H1 (cell line): ENCODE data around the gene MEI1. TPM values are rescaled to one million over a fixed set of nuclear protein-coding genes. Genes with fewer than 3 reads are reported as not detected.

ENCODE experiments used
- CTCF ChIA-PET: fragments of 300-600 bp; sonication (Branson Sonifier 250); formaldehyde crosslinking; loops from one replicate; lab custom pipeline; 2021; ENCODE audit not compliant: partially characterized antibody; lab: Charles Lee
- POLR2A ChIA-PET: fragments of 300-600 bp; sonication (Branson Sonifier 250); formaldehyde crosslinking; loops from one replicate; lab custom pipeline; 2021; ENCODE audit warnings: inconsistent platforms; ENCODE audit not compliant: partially characterized antibody; lab: Charles Lee
- DNase-seq, 2 experiments: peaks; one replicate each; pipeline versions ENCODE4 v3.0.0 to v3.0.0-alpha.2; 2010 to 2022; ENCODE audit warnings: low spot score in 2 of 2, low read depth in 1 of 2, mixed read lengths in 1 of 2
- FAIRE-seq: peaks from 2 replicates; lab custom pipeline; 2011; peaks lifted over from hg19 to GRCh38; lab: Jason Lieb, UNC
- H2AFZ ChIP-seq: 2 replicates; pipeline ENCODE4 v1.8.1; 2012; ENCODE audit warnings: low read length, inconsistent platforms
- H2AK5ac ChIP-seq: 2 replicates; pipeline ENCODE4 v1.6.1; 2013; ENCODE audit warnings: low read depth, low read length
- H2BK120ac ChIP-seq: replicated peaks from 2 replicates; pipeline ENCODE3; 2013; ENCODE audit warnings: low read depth, low read length, inconsistent platforms
- H2BK12ac ChIP-seq: 2 replicates; pipeline ENCODE4 v1.6.1; 2013; ENCODE audit warnings: low read depth, low read length
- H2BK15ac ChIP-seq: 2 replicates; pipeline ENCODE4 v1.6.1; 2013; ENCODE audit warnings: low read length
- H2BK20ac ChIP-seq: 2 replicates; pipeline ENCODE4 v1.6.1; 2013; ENCODE audit warnings: low read length
- H2BK5ac ChIP-seq: 2 replicates; pipeline ENCODE4 v1.6.1; 2013; ENCODE audit warnings: low read depth, low read length
- H3K14ac ChIP-seq: 2 replicates; pipeline ENCODE4 v1.6.1; 2013; ENCODE audit warnings: inconsistent platforms; ENCODE audit not compliant: insufficient read length
- H3K18ac ChIP-seq: 2 replicates; pipeline ENCODE4 v1.6.1; 2013; ENCODE audit warnings: low read length; ENCODE audit errors: extremely low read depth
- H3K23ac ChIP-seq: 2 replicates; pipeline ENCODE4 v1.6.1; 2013; ENCODE audit warnings: inconsistent platforms; ENCODE audit not compliant: insufficient read length
- H3K23me2 ChIP-seq: 2 replicates; pipeline ENCODE4 v1.6.1; 2013; ENCODE audit warnings: low read depth, low read length
- H3K27ac ChIP-seq: 2 replicates; pipeline ENCODE4 v1.6.1; 2011; ENCODE audit warnings: low read depth, low read length, inconsistent platforms
- H3K27me3 ChIP-seq, 4 experiments: replicated peaks in 1 of 4; 1 replicate in 1 of 4; 2 replicates in 3 of 4; pipeline versions ENCODE4 v1.6.1 to v1.8.1; 2011 to 2013; ENCODE audit warnings: low read length in 3 of 4, mild to moderate bottlenecking in 3 of 4, inconsistent platforms in 2 of 4, mixed read lengths in 2 of 4, moderate library complexity in 1 of 4; ENCODE audit not compliant: control insufficient read depth in 3 of 4, insufficient read depth in 3 of 4; ENCODE audit errors: extremely low read depth in 1 of 4
- H3K36me3 ChIP-seq, 4 experiments: 2 replicates each; pipeline versions ENCODE4 v1.6.1 to v1.8.1; 2011 to 2013; ENCODE audit warnings: mild to moderate bottlenecking in 4 of 4, low read length in 3 of 4, moderate library complexity in 2 of 4, control low read depth in 1 of 4, inconsistent platforms in 1 of 4; ENCODE audit not compliant: insufficient read depth in 4 of 4, control insufficient read depth in 2 of 4
- H3K4ac ChIP-seq: replicated peaks from 2 replicates; pipeline ENCODE3; 2013; ENCODE audit warnings: low read length, low read depth, mixed read lengths, inconsistent platforms; ENCODE audit not compliant: insufficient read length
- H3K4me1 ChIP-seq, 4 experiments: replicated peaks in 1 of 4; 1 replicate in 1 of 4; 2 replicates in 3 of 4; pipeline versions ENCODE4 v1.6.1 to v1.8.1; 2011 to 2013; ENCODE audit warnings: low read length in 3 of 4, inconsistent platforms in 2 of 4, mixed read lengths in 1 of 4; ENCODE audit not compliant: insufficient read depth in 4 of 4, control insufficient read depth in 3 of 4
- H3K4me2 ChIP-seq, 2 experiments: 2 replicates each; pipeline versions ENCODE4 v1.6.1 to v1.8.1; 2011 to 2013; ENCODE audit warnings: low read depth in 2 of 2, low read length in 2 of 2, control low read depth in 1 of 2, inconsistent platforms in 1 of 2, mild to moderate bottlenecking in 1 of 2; ENCODE audit not compliant: insufficient read depth in 1 of 2
- H3K4me3 ChIP-seq, 4 experiments: fragments of 200-600, 300-600 bp in 1 of 4; sonication (generic), shearing (Covaris generic), sonication (Bioruptor Twin) in 1 of 4; 2 replicates each; pipeline versions ENCODE4 v1.5.1 to v1.8.1; 2011 to 2016; ENCODE audit warnings: low read length in 4 of 4, low read depth in 3 of 4, control low read depth in 2 of 4, inconsistent platforms in 2 of 4, mild to moderate bottlenecking in 2 of 4, mixed read lengths in 1 of 4, moderate library complexity in 1 of 4; ENCODE audit not compliant: insufficient read depth in 2 of 4; ENCODE audit errors: extremely low read depth in 1 of 4
- H3K56ac ChIP-seq: replicated peaks from 2 replicates; pipeline ENCODE3; 2013; ENCODE audit warnings: low read depth, mild to moderate bottlenecking, mixed read lengths, low read length, inconsistent platforms; ENCODE audit not compliant: insufficient read length
- H3K79me1 ChIP-seq: 2 replicates; pipeline ENCODE4 v1.6.1; 2013; ENCODE audit warnings: low read depth, low read length, control low read depth
- H3K79me2 ChIP-seq, 2 experiments: 2 replicates each; pipeline versions ENCODE4 v1.6.1 to v1.8.1; 2012 to 2013; ENCODE audit warnings: low read length in 2 of 2, mild to moderate bottlenecking in 2 of 2, inconsistent platforms in 1 of 2; ENCODE audit not compliant: insufficient read depth in 2 of 2, control insufficient read depth in 1 of 2
- H3K9ac ChIP-seq, 4 experiments: replicated peaks in 1 of 4; 1 replicate in 1 of 4; 2 replicates in 3 of 4; pipeline versions ENCODE4 v1.6.1 to v1.8.1; 2011 to 2013; ENCODE audit warnings: low read depth in 3 of 4, low read length in 3 of 4, control low read depth in 2 of 4, mild to moderate bottlenecking in 2 of 4, moderate library complexity in 2 of 4, inconsistent platforms in 1 of 4; ENCODE audit errors: extremely low read depth in 1 of 4
- H3K9me3 ChIP-seq, 2 experiments: 2 replicates each; pipeline versions ENCODE4 v1.6.1 to v1.8.1; 2012 to 2013; ENCODE audit warnings: mild to moderate bottlenecking in 2 of 2, moderate library complexity in 2 of 2, control low read depth in 1 of 2, inconsistent platforms in 1 of 2, low read depth in 1 of 2, low read length in 1 of 2, mixed read lengths in 1 of 2; ENCODE audit not compliant: insufficient read depth in 2 of 2
- H4K20me1 ChIP-seq, 2 experiments: replicated peaks in 1 of 2; 2 replicates each; pipeline versions ENCODE3 to v1.8.1; 2011 to 2013; ENCODE audit warnings: inconsistent platforms in 2 of 2, low read length in 2 of 2, mild to moderate bottlenecking in 1 of 2; ENCODE audit not compliant: insufficient read depth in 2 of 2, control insufficient read depth in 1 of 2
- H4K5ac ChIP-seq: 2 replicates; pipeline ENCODE4 v1.6.1; 2013; ENCODE audit warnings: low read length, low read depth, mixed read lengths, inconsistent platforms; ENCODE audit not compliant: insufficient read length
- H4K8ac ChIP-seq: 2 replicates; pipeline ENCODE4 v1.8.0; 2013; ENCODE audit warnings: mild to moderate bottlenecking, moderate library complexity, low read length, inconsistent platforms; ENCODE audit not compliant: insufficient read depth; ENCODE audit errors: extremely low read depth
- H4K91ac ChIP-seq: replicated peaks from 2 replicates; pipeline ENCODE3; 2013; ENCODE audit warnings: low read length, mixed read lengths, inconsistent platforms; ENCODE audit not compliant: insufficient read length
- CHD1 ChIP-seq: IDR thresholded peaks from 2 replicates; pipeline ENCODE4 v1.6.1; 2012; ENCODE audit warnings: low read depth, low read length, improper control_type of control experiment
- CTBP2 ChIP-seq: IDR thresholded peaks from 2 replicates; pipeline ENCODE4 v1.7.0; 2011; ENCODE audit warnings: borderline replicate concordance, mild to moderate bottlenecking, moderate library complexity, mixed read lengths, low read length; ENCODE audit not compliant: insufficient read depth, insufficient read length
- CTCF ChIP-seq, 3 experiments: IDR thresholded peaks; 1 replicate in 2 of 3; 2 replicates in 1 of 3; pipeline versions ENCODE4 v1.5.1 to v1.6.1; 2011; ENCODE audit warnings: low read length in 3 of 3, mild to moderate bottlenecking in 3 of 3, inconsistent platforms in 2 of 3, low read depth in 1 of 3, moderate library complexity in 1 of 3; ENCODE audit not compliant: insufficient read depth in 1 of 3; ENCODE audit errors: control extremely low read depth in 1 of 3
- E2F6 ChIP-seq: IDR thresholded peaks from 2 replicates; pipeline ENCODE4 v1.6.1; 2012; ENCODE audit warnings: inconsistent platforms
- RAD21 ChIP-seq, 2 experiments: IDR thresholded peaks in 1 of 2; conservative IDR thresholded peaks in 1 of 2; 2 replicates each; pipeline ENCODE4 v1.6.1; 2011; ENCODE audit warnings: low read depth in 2 of 2, low read length in 2 of 2, improper control_type of control experiment in 1 of 2, inconsistent platforms in 1 of 2, mild to moderate bottlenecking in 1 of 2, moderate library complexity in 1 of 2
- TAF1 ChIP-seq: IDR thresholded peaks from 2 replicates; pipeline ENCODE4 v1.6.1; 2011; ENCODE audit warnings: mild to moderate bottlenecking, low read depth, low read length
- WGBS, 2 experiments: shearing (Covaris generic) in 1 of 2; methylation state at CpG; one replicate each; pipeline versions ENCODE4 v1.1.6 to v1.1.7; 2013 to 2015; ENCODE audit warnings: low lambda C conversion rate in 2 of 2, mixed read lengths in 2 of 2, inconsistent platforms in 1 of 2, low coverage in 1 of 2, missing lambda C conversion rate in 1 of 2; ENCODE audit not compliant: insufficient replicate concordance in 2 of 2, insufficient coverage in 1 of 2, insufficient read length in 1 of 2; ENCODE audit errors: extremely low coverage in 1 of 2, missing lambda C conversion rate in 1 of 2; 5-methylcytosine and 5-hydroxymethylcytosine counted together
- polyA plus RNA-seq, 7 experiments: library from polyadenylated mRNA; depleted of rRNA in 3 of 7; stranded (reverse) in 5 of 7; unstranded in 2 of 7; fragments of >200 nt in 5 of 7; fragments of 200-250 nt in 2 of 7; gene quantifications; 1 replicate in 5 of 7; 2 replicates in 1 of 7; 4 replicates in 1 of 7; pipeline versions ENCODE4 v1.2.1 to v1.2.3, GENCODE V29; 2011 to 2013; ENCODE audit warnings: missing spikeins in 2 of 7, mixed read lengths in 2 of 7
- total RNA-seq: library from RNA; stranded (reverse); fragmentation: NEBNext Ultra II Directional; extraction: Animal tissue kit (Norgen Biotek cat#: 25700); gene quantifications from 2 replicates; pipeline ENCODE4 v1.2.1, GENCODE V29; 2021

Gene MEI1
- total and polyA plus RNA-seq, 2 of the 8 experiments (the other 6 are each of a cell fraction or from before 2014, with no cell fraction given), result 0.27 to 0.54 TPM

GRCh38 chr22:41672780-41673509, 26.4 kb upstream of the MEI1 start:
- Histone ChIP-seq H3K9ac (no peak overlapping the region), H2BK15ac (no peak overlapping the region), H2BK12ac (no peak overlapping the region), H4K20me1 (peaks cover 6 to 11% of the 10 kb centered on the region in 2 experiments), H4K8ac (no peak overlapping the region), H3K4me3 (no peak overlapping the region), H3K9me3 (no peaks in the 10 kb centered on the region), H2BK5ac (no peak overlapping the region), H3K4me2 (no peak overlapping the region), H3K4ac (no peak overlapping the region), H2BK20ac (no peak overlapping the region), H3K36me3 (peaks cover 3 to 21% (median 10%) of the 10 kb centered on the region in 4 experiments; a peak in 7 of 8 replicates), H3K27me3 (no peaks in the 10 kb centered on the region), H2AFZ (no peak overlapping the region), H3K14ac (no peak overlapping the region), H2BK120ac (no peak overlapping the region), H3K18ac (no peak overlapping the region), H3K23me2 (no peaks in the 10 kb centered on the region), H2AK5ac (no peak overlapping the region), H3K4me1 (no peaks in the 10 kb centered on the region), H4K5ac (no peak overlapping the region), H3K23ac (no peak overlapping the region), H3K79me1 (peaks cover 10% of the 10 kb centered on the region), H3K27ac (no peak overlapping the region), H3K56ac (no peak overlapping the region), H4K91ac (no peak overlapping the region), H3K79me2 (peaks cover 0 to 11% of the 10 kb centered on the region in 2 experiments; a peak in 1 of 4 replicates)
- TF ChIP-seq E2F6 (no peak), TAF1 (no peak), CTBP2 (no peak), CHD1 (no peak), CTCF (IDR thresholded peaks at IDR 0.05; ENCODE audit: control extremely low read depth in 1 of 3, insufficient read depth in 1 of 3, low read depth in 1 of 3, low read length in 3 of 3) (peak in 1 of 3 experiments; percentile 26; a peak in 1 of 4 replicates), RAD21 (IDR thresholded peaks at IDR 0.05 in 1 of 2, conservative IDR thresholded peaks at IDR 0.05 in 1 of 2; ENCODE audit: low read depth in 2 of 2, low read length in 2 of 2) (peak in 1 of 2 experiments; percentile 7; a peak in 1 of 4 replicates)
- ChIA-PET CTCF (interaction anchor here (0.6 to 2.1 kb wide), 8 partner anchors 10 to 327 kb away, joined by 3 to 6 read pairs (median 4); partner anchors contain the start of gene SNU13), POLR2A (interaction anchor here (1.4 kb wide), 1 partner anchor 51 kb away, joined by 5 read pairs; no protein-coding TSS in a partner anchor)
- FAIRE-seq (no peak), DNase-seq (no peak)
- 80% methylated on average over 6 of the region's 6 CpGs; no CpG with 5 or more reads in 1 of the 2 experiments for WGBS, 2 experiments
